ENCODE measurements around the gene DDX19B.

The DDX19B gene

DNA sequence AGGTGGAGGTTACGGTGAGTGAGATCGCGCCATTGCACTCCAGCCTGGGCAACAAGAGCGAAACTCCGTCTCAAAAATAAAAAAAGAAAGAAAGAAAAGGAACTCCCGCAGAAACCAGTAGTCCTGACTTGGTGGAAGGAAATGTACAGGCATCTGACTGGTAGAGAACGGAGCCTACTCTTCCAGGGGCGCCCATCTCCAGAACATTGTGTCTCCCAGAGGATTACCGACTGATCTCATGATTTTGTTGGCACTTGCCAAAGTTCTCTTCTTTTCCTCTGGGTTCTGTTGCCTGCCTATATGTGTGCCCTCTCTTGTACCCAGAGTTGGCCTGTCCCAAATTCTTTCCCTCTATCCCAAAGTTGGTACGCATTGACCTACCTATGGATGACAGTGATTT is 71.9 kb downstream of the DDX19B start (continued):
- TF ChIP-seq, protein P1, sequence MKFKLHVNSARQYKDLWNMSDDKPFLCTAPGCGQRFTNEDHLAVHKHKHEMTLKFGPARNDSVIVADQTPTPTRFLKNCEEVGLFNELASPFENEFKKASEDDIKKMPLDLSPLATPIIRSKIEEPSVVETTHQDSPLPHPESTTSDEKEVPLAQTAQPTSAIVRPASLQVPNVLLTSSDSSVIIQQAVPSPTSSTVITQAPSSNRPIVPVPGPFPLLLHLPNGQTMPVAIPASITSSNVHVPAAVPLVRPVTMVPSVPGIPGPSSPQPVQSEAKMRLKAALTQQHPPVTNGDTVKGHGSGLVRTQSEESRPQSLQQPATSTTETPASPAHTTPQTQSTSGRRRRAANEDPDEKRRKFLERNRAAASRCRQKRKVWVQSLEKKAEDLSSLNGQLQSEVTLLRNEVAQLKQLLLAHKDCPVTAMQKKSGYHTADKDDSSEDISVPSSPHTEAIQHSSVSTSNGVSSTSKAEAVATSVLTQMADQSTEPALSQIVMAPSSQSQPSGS (tag by site-specific recombination; IDR thresholded peaks at IDR 0.05; ENCODE audit: low read depth): no peak
- TF ChIP-seq ZBTB8A (tag by site-specific recombination; IDR thresholded peaks at IDR 0.05) (no peak), ZNF561 (tag by site-specific recombination; IDR thresholded peaks at IDR 0.05; ENCODE audit: borderline replicate concordance) (no peak), ZSCAN5A (tag by site-specific recombination; IDR thresholded peaks at IDR 0.05) (no peak)

DNA sequence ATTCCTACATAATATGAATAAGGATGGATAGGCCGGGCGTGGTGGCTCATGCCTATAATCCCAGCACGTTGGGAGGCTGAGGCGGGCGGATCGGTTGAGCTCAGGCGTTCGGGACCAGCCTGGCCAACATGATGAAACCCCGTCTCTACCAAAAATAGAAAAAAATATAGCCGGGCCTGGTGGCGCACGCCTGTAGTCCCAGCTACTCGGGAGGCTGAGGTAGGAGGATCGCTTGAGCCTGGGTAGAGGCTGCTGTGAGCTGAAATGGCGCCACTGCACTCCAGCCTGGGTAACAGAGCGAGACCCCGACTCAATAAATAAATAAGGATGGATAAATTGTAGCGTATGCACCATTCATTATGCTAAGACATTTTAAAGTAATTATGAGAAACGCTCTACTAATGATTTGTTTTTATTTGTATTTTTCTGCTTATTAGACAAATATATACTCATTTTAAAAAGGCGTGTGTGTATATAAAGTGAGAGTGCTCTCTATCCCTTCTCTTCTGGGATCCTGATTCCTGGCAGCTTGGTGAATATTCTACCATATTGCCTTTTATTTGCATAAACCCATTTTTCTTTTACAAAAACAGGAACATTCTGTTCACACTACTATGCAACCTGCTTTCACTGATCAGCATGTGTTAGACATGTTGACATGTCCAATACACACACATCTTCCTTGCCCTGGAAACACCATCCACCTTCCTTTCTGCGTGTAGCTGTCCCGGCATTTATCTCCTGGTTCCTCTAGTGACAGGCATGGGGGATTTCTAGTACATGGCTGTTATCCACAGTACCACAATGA is 74.1 kb downstream of the DDX19B start:
- H3K27ac ChIP-seq (ENCODE audit: extremely low read depth, low read depth, low read length): no peak overlapping the region
- POLR2A ChIA-PET: no interaction called here
- CTCF ChIA-PET: interaction anchor here (0.5 to 0.9 kb wide), 4 partner anchors 59 to 281 kb away, joined by 3 to 4 read pairs (median 4); no protein-coding TSS in a partner anchor
- no peaks in the 10 kb centered on the region for H3K4me1 ChIP-seq (ENCODE audit: control insufficient read depth, insufficient read depth, low read length)
- peaks cover 47 to 74% of the 10 kb centered on the region in 2 experiments for H3K36me3 ChIP-seq (ENCODE audit: control insufficient read depth in 2 of 2, insufficient read depth in 1 of 2, low read length in 2 of 2)
- TF ChIP-seq ZBTB10 (tag by site-specific recombination; IDR thresholded peaks at IDR 0.05) (no peak), IKZF3 (tag by site-specific recombination; IDR thresholded peaks at IDR 0.05) (no peak), ZNF133 (tag by site-specific recombination; IDR thresholded peaks at IDR 0.05) (no peak), ZNF777 (tag by site-specific recombination; IDR thresholded peaks at IDR 0.05; ENCODE audit: borderline replicate concordance) (no peak), ZNF341 (tag by site-specific recombination; IDR thresholded peaks at IDR 0.05; ENCODE audit: low read depth) (no peak), ZNF350 (tag by site-specific recombination; IDR thresholded peaks at IDR 0.05) (no peak), ZNF660 (tag by site-specific recombination; IDR thresholded peaks at IDR 0.05) (no peak), ZNF266 (tag by site-specific recombination; IDR thresholded peaks at IDR 0.05; ENCODE audit: low read depth) (no peak), EGR2 (tag by site-specific recombination; IDR thresholded peaks at IDR 0.05; ENCODE audit: low read depth) (no peak), WT1 (tag by site-specific recombination; IDR thresholded peaks at IDR 0.05) (no peak), ZNF354C (tag by site-specific recombination; IDR thresholded peaks at IDR 0.05; ENCODE audit: borderline replicate concordance, low read depth) (no peak), ZNF2 (tag by site-specific recombination; IDR thresholded peaks at IDR 0.05) (no peak), KLF9 (tag by site-specific recombination; IDR thresholded peaks at IDR 0.05; ENCODE audit: low read depth) (no peak), PRDM6 (tag by site-specific recombination; IDR thresholded peaks at IDR 0.05) (no peak), ZNF324 (tag by site-specific recombination; IDR thresholded peaks at IDR 0.05) (no peak), ZSCAN18 (tag by site-specific recombination; IDR thresholded peaks at IDR 0.05) (no peak), ZNF791 (tag by site-specific recombination; IDR thresholded peaks at IDR 0.05) (no peak)
- H3K9me3 ChIP-seq (ENCODE audit: control insufficient read depth, insufficient read depth, low read depth, low read length): no peaks in the 10 kb centered on the region
- no peak overlapping the region for H3K4me3 ChIP-seq (ENCODE audit: low read depth, low read length)

Measured in HEK293 (cell line).